Stimulated activated naive CD4-positive, alpha-beta T cell (primary cell): Measurements from ENCODE around the gene ZNF618.

Source experiments
- DNase-seq, 6 experiments: peaks; one replicate each; lab custom pipeline; 2025; lab: John Stamatoyannopoulos, UW

Gene ZNF618

GRCh38 chr9:113912816-113913215 is 36.7 kb downstream of the ZNF618 start:
- DNase-seq = no peak

- no peak for DNase-seq
These were observed 37.5 kb downstream of the ZNF618 start for GRCh38 chr9:113913426-113914195.

DNA sequence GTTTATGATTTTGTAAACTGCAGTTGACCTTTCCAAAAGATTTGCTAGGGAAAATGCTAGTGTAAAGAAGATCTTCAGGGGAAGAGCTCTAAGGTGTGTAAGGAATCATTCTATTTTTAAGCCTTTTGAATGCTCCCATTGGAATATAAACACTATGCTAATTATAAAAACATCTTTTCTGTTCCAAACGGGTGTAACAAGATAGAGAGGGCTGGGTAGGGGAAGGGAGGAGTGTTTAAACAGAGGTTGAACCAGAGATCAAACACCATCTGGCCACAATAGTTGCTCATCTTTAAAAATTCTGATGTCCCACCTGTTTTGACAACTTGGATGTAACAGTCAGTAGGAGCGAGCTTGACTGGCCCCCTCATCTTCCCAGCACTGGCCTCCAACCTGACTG is 38.4 kb downstream of the ZNF618 start:
- DNase-seq = no peak

GRCh38 chr9:113915817-113916434 is 39.8 kb downstream of the ZNF618 start:
- DNase-seq = no peak

GRCh38 chr9:113916931-113917330 is 40.8 kb downstream of the ZNF618 start:
- DNase-seq = no peak

DNA sequence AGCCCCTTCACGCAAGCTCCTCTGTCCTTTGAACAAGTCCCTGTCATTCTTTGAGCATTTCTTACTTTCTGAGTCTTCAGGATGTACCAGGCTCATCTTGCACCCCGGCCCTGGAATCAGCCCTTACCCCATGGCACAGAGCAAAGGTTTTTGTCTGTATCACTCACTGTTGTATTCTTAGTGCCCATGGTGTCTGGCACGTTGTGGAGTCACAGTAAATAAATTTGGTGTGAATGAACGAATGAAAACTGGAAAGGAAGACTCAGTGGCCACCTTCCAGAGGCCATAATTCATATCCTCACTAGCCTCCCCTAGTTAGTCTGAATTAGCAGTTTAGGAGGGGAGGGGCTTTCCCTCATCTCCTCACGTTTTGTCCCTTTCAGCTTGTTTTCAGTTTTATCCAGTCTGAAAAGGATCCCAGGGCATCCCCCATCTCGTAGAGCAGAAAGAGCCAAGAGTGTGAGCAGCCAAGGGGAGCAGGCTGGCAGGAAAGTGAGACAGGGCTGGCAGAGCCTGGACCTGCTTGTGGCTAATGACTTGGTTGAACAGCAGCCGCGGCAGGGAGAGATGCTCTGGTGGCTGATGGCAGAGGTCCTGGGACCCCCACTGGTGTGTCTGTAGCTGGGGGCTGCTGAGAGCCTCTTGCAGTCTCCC is 42.7 kb downstream of the ZNF618 start:
- DNase-seq = no peak

GRCh38 chr9:113919382-113919781 is 43.3 kb downstream of the ZNF618 start:
- DNase-seq = no peak

DNA sequence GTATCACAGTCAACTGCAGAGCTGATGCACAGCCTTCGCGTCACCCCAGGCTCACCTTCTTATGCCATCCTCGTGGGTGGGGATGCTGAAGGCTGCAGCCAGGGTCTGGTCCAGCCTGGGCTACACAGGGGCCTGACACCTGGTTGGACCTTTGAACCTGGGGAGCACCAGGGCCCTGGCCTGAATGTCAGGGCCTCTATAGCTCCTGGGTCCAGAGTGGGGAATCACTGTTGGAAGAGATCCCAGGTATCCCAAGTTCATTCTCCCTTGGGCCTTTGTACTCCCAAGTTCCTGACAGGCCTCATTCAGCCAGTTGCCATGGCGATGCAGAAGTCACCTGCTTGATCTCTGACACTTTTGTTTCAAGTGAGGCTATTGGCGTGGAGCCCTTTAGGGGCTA is 43.8 kb downstream of the ZNF618 start:
- DNase-seq = no peak

GRCh38 chr9:113920872-113921271 is 44.8 kb downstream of the ZNF618 start:
- DNase-seq = no peak

GRCh38 chr9:113921396-113921925 is 45.4 kb downstream of the ZNF618 start:
- no peak for DNase-seq

DNA sequence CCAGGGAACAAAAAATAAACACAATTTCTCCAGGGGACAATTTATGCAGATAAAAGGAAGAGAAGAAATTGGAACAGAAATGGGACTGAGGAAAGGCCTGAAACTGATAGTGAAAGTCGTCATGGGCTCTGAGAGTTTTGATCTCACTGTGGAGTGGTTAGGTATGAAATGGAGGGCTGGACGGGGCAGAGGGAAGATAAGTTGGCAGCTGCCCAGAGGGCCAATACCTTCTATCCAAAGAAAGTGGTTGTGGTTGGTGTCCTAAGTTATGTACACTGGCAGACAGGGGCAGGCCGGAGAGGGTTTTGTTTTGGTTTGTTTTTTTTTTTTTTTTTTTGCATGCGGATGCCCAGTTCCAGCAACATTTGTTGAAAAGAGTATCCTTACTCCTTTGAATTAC is 46.1 kb downstream of the ZNF618 start:
- DNase-seq = no peak

DNA sequence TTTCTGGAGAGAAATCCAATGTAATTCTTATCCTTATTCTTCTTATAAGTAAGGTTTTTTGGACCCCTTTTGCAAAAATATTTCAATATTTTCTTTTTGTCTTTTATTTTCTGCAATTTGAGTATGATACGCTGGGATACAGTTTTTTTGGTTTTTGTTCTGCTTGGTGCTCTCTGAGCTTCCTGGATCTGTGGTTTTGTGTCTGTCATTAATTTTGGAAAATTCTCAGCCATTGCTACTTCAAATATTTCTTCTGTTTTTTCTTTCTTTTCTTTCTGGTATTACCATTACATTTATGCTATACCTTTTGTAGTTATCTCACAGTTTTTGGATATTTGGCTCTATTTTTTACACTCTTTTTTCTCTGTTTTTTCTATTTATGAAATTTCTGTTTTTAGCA is 50.1 kb downstream of the ZNF618 start:
- no peak for DNase-seq

GRCh38 chr9:113927277-113927676 is 51.2 kb downstream of the ZNF618 start:
- DNase-seq = no peak

- no peak for DNase-seq
These were observed 52.2 kb downstream of the ZNF618 start for GRCh38 chr9:113928269-113928668.

DNA sequence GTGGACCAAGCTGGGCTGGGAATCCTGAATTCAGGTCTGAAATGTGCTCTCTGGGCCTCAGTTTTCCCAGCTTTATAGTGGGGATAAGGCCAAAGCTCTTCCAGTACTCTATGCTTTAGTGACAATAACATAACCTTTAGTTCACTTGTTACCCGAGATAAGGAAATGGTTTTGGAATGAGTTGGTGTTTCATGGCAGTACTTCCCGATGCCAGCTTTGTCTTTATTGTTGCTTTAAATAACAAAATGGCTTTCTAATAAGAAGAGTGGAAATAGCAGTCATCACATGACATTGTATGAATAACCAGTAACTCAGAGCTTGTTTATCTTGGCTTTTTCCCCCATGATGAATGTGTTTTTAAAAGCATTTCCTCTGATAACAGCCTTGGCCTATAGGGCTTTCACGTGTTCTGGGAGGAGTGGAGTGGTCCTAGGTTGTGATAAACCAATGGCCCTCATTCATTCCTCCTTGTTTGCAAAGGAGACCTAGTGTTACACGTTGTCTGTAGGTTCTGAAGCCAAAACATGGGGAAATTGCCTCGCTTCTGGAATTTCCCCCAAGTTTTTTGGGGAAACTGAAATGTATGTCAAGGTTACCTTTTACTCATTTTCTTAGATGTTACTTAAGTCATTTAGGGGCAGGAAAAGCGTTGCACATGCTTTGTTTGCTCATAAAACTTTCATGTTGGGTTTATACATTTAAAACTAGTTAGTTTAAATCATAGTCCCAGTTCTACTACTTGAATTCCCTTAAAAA is 53.7 kb downstream of the ZNF618 start:
- DNase-seq = no peak

DNA sequence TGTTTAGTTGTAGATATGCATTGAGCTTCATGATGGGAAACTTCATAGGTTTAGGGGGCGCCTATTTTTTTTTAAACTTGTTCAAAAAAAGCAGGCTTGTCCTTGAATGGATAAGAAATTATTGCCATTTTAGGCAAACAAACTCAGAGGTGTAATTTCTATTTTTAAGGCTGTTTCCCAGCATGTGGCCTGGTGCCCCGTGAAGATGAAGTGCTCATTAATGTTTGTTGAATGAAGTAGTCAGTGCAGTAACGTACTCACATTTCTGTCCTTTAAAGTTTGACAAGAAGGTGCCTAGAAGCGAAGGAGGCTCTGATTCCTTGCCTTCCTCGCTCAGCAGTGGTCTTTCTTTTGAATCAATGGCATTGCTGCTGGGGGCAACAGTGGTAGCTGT is 54.3 kb downstream of the ZNF618 start:
- no peak for DNase-seq

DNA sequence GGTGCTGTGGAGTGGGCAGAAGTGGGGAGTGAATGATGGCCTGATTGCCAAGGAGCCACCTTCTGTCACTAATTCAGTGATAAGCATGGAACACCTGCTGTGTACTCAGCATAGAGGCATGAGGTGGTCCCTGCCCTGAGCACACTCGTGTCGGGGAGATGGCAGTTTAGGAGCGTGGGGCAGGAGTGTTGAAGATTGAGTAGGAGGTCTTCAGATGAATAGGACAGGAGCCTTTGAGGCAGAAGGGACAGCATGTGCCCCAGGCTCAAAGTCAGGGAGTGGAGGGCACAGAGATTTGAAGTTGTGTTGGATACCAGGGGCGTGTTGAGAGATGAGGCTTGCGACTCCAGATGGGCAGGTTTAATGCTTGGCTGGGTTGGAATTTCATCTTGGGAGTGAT is 55.0 kb downstream of the ZNF618 start:
- no peak for DNase-seq

- DNase-seq = no peak
These were observed 55.7 kb downstream of the ZNF618 start for GRCh38 chr9:113931777-113932176.

DNA sequence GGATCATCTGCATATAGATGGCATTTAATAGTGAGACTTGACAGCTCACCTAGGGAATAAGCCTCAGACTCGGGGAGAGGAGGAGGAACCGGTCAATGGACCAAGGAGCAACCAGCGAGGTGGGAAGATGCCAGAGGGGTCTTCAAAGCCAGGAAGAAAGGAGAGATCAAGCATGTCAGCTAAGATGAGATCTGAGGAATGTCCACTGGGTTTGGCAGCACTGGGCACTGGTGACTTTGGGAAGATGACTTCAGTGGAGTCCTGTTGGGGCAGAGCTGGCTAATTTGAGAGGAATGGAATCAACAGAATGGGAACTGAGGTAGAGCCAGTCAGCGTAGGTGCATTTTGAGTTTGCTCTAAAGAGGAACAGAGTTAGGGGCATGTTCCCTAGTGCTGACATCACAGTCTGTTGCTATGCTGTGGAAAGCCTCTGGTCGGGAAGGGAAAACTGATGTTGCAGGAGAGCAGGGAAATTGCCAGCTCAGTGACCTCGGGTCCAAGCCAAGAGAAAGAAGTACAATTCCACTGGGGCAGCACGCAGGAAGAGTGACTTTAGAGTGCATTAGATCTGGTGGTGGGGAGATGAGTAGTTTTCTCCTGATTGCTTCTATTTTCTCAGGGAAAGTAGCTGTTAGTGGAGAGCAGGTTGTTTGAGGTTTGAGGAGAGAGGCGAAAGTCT is 56.9 kb downstream of the ZNF618 start:
- DNase-seq = no peak

DNA sequence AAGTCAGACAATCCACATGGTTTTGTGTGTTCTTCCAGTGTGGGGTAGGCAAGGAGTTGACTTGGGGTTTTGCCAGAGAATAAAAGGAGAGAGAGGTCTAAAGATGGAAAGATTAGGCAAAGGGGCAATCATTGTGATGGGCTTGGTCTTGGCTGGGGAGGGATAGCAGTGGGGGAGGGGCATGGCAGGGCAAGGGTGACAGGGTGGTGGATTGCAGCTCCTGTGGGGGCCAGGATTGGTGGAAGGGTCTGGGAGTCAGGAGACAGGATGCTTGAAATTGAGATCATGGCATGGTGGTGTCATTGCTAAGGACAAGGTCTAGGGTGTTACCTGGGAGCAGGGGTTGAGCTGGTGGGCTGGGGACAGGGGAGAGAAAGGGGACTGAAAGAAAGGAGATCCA is 57.6 kb downstream of the ZNF618 start:
- no peak for DNase-seq

DNA sequence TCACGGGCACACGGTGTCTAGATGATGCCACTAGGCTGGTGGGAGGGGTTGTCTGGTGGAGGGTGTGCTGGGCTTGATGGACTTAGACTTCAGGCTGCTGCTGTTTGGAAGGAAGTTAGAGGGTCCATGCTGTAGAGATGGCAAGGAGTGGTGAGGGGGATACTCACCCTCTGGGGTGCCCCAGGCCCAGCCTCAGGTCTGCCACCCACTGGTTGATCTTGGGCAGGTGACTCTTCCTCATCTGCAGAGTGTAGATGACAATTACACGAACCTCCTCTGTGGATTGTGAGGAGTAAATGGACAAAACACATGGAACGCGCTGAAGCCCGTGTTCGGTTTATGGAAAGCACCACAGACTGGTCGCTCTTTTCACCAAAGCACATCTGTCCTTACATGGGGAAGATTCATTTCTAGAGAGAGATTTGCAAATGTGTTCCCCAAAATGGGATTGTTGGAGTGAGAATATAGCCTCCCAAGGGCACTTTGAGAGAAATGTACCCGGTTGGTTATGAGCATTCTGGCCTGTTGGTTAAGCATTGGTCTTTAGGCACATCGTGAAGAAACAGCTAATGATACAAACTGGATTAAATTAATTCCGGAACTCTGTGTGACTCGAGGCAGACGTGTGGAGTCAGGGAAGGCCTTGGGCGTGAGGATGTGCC is 58.2 kb downstream of the ZNF618 start:
- no peak for DNase-seq
